ENCODE measurements around the gene HAO2.

- TF ChIP-seq CTCF (IDR thresholded peaks at IDR 0.05; ENCODE audit: borderline replicate concordance, extremely low read depth, low read length, poor library complexity, severe bottlenecking), result no peak
- TF ChIP-seq EZH2 (IDR thresholded peaks at IDR 0.05; ENCODE audit: borderline replicate concordance, low read depth, low read length, severe bottlenecking), result no peak
Observed at GRCh38 chr1:119375366-119375765, 6.8 kb downstream of the HAO2 start.
